Spleen (tissue), 3 donors: ENCODE measurements around the gene SLC35C1.

Source experiments
- POLR2A ChIP-seq, 3 donors: fragments of 450-650 bp; IDR thresholded peaks; one replicate each; pipeline ENCODE4 v1.5.1; 2017; ENCODE audit warnings: antibody characterized with exemption in 3 of 3, mild to moderate bottlenecking in 1 of 3
- POLR2AphosphoS5 ChIP-seq, 3 donors: sonication (generic); formaldehyde crosslinking; IDR thresholded peaks; one replicate each; pipeline ENCODE4 v1.5.1; 2017; ENCODE audit warnings: antibody characterized with exemption in 3 of 3

GRCh38 chr11:45817191-45817590, 12.2 kb downstream of the SLC35C1 start:
- no peak for TF ChIP-seq POLR2AphosphoS5 (IDR thresholded peaks at IDR 0.05)
- no peak for TF ChIP-seq POLR2A (IDR thresholded peaks at IDR 0.05)
